ENCODE measurements around the gene PROCA1. TPM values are rescaled to one million over a fixed set of nuclear protein-coding genes. Genes with fewer than 3 reads are reported as not detected.
A peak's percentile ranks its signal among the peaks of the same experiment; 100 is the strongest.
"Not testable (repeated sequence)": the region's sequence is repeated elsewhere in the genome, so short reads cannot be mapped to it uniquely, and the experiment has no call there.

PROCA1 gene
- total RNA-seq, 1 donor from 2014 or later: 12.5 TPM

- no peak for DNase-seq (ENCODE audit: low read depth, low spot score)
- Mint-ChIP-seq H3K36me3 (ENCODE audit: low read depth) (peaks cover 12% of the 10 kb centered on the region), H3K27ac (ENCODE audit: unreplicated experiment) (no peak overlapping the region), H3K9me3 (no peaks in the 10 kb centered on the region), H3K4me3 (peak overlapping the region; percentile 44), H3K27me3 (ENCODE audit: low read depth) (no peaks in the 10 kb centered on the region), H3K4me1 (peaks cover 35% of the 10 kb centered on the region)
- TF ChIP-seq CTCF (conservative IDR thresholded peaks at IDR 0.05): no peak
These were observed 43.8 kb downstream of the PROCA1 start for GRCh38 chr17:28667870-28668269.

GRCh38 chr17:28665994-28666393 lies 45.7 kb downstream of the PROCA1 start:
- H3K27me3 Mint-ChIP-seq (ENCODE audit: low read depth): no peaks in the 10 kb centered on the region
- H3K9me3 Mint-ChIP-seq: no peaks in the 10 kb centered on the region
- peaks cover 47% of the 10 kb centered on the region for H3K4me1 Mint-ChIP-seq
- no peak for DNase-seq (ENCODE audit: low read depth, low spot score)
- TF ChIP-seq CTCF (conservative IDR thresholded peaks at IDR 0.05): no peak
- H3K36me3 Mint-ChIP-seq (ENCODE audit: low read depth): peaks cover 11% of the 10 kb centered on the region
- H3K4me3 Mint-ChIP-seq: peak overlapping the region; percentile 42
- peak overlapping the region; percentile 90 for H3K27ac Mint-ChIP-seq (ENCODE audit: unreplicated experiment)

- Mint-ChIP-seq H3K36me3 (ENCODE audit: low read depth) (peaks cover 22% of the 10 kb centered on the region), H3K4me1 (peaks cover 55% of the 10 kb centered on the region), H3K9me3 (no peaks in the 10 kb centered on the region), H3K27me3 (ENCODE audit: low read depth) (no peaks in the 10 kb centered on the region), H3K27ac (ENCODE audit: unreplicated experiment) (peak overlapping the region; percentile 85), H3K4me3 (peak overlapping the region; percentile 99)
- DNase-seq (ENCODE audit: low read depth, low spot score): no peak
- no peak for TF ChIP-seq CTCF (conservative IDR thresholded peaks at IDR 0.05)
These were observed 48.0 kb downstream of the PROCA1 start for GRCh38 chr17:28663723-28664122.

GRCh38 chr17:28662527-28662829 lies 49.2 kb downstream of the PROCA1 start:
- peak overlapping the region; percentile 99 for H3K4me3 Mint-ChIP-seq
- peak overlapping the region; percentile 99 for H3K27ac Mint-ChIP-seq (ENCODE audit: unreplicated experiment)
- peaks cover 30% of the 10 kb centered on the region for H3K36me3 Mint-ChIP-seq (ENCODE audit: low read depth)
- no peaks in the 10 kb centered on the region for H3K27me3 Mint-ChIP-seq (ENCODE audit: low read depth)
- TF ChIP-seq CTCF (conservative IDR thresholded peaks at IDR 0.05): no peak
- no peak for DNase-seq (ENCODE audit: low read depth, low spot score)
- H3K9me3 Mint-ChIP-seq: no peaks in the 10 kb centered on the region
- peaks cover 46% of the 10 kb centered on the region for H3K4me1 Mint-ChIP-seq

GRCh38 chr17:28661635-28662526 lies 49.8 kb downstream of the PROCA1 start, which contains the start of the genes SDF2 and SUPT6H:
SDF2 (minus strand) TSS chr17:28661906; CDS start chr17:28661876, 30 bp downstream.
SUPT6H (plus strand) TSS chr17:28662205; CDS start chr17:28673402, 11,197 bp downstream.
- no peaks in the 10 kb centered on the region for H3K27me3 Mint-ChIP-seq (ENCODE audit: low read depth)
- peaks cover 30% of the 10 kb centered on the region for H3K36me3 Mint-ChIP-seq (ENCODE audit: low read depth)
- H3K9me3 Mint-ChIP-seq: no peaks in the 10 kb centered on the region
- H3K27ac Mint-ChIP-seq (ENCODE audit: unreplicated experiment): peak within 1 kb of the TSS; percentile 99
- TF ChIP-seq CTCF (conservative IDR thresholded peaks at IDR 0.05): no peak
- peak; percentile 87 for DNase-seq (ENCODE audit: low read depth, low spot score)
- peak within 1 kb of the TSS; percentile 99 for H3K4me3 Mint-ChIP-seq
- H3K4me1 Mint-ChIP-seq: peaks cover 44% of the 10 kb centered on the region

- not testable (repeated sequence) for H3K4me3 Mint-ChIP-seq; H3K27me3 Mint-ChIP-seq (ENCODE audit: low read depth); H3K27ac Mint-ChIP-seq (ENCODE audit: unreplicated experiment); DNase-seq (ENCODE audit: low read depth, low spot score); H3K9me3 Mint-ChIP-seq
- Mint-ChIP-seq H3K4me1 (peaks cover 34% of the 10 kb centered on the region), H3K36me3 (ENCODE audit: low read depth) (peaks cover 25% of the 10 kb centered on the region)
These were observed 52.2 kb downstream of the PROCA1 start for GRCh38 chr17:28659497-28659881.

GRCh38 chr17:28658766-28659496 lies 52.8 kb downstream of the PROCA1 start:
- not testable (repeated sequence) for H3K4me3 Mint-ChIP-seq; H3K27me3 Mint-ChIP-seq (ENCODE audit: low read depth); H3K9me3 Mint-ChIP-seq; H3K27ac Mint-ChIP-seq (ENCODE audit: unreplicated experiment); DNase-seq (ENCODE audit: low read depth, low spot score)
- peaks cover 23% of the 10 kb centered on the region for H3K36me3 Mint-ChIP-seq (ENCODE audit: low read depth)
- H3K4me1 Mint-ChIP-seq: peaks cover 30% of the 10 kb centered on the region

GRCh38 chr17:28658342-28658741 lies 53.3 kb downstream of the PROCA1 start:
- not testable (repeated sequence) for H3K9me3 Mint-ChIP-seq; DNase-seq (ENCODE audit: low read depth, low spot score); H3K4me3 Mint-ChIP-seq; H3K27me3 Mint-ChIP-seq (ENCODE audit: low read depth); H3K27ac Mint-ChIP-seq (ENCODE audit: unreplicated experiment)
- peaks cover 22% of the 10 kb centered on the region for H3K36me3 Mint-ChIP-seq (ENCODE audit: low read depth)
- H3K4me1 Mint-ChIP-seq: peaks cover 24% of the 10 kb centered on the region
